ENCODE data around the gene NCF4. TPM values are rescaled to one million over a fixed set of nuclear protein-coding genes. Genes with fewer than 3 reads are reported as not detected.

The NCF4 gene
- polyA plus RNA-seq, 2 of the 4 experiments (the other 2 are of a cell fraction) = not detected

- no peak for DNase-seq (ENCODE audit: low read depth in 1 of 2, low spot score in 1 of 2)
- TF ChIP-seq NFE2L2 (conservative IDR thresholded peaks at IDR 0.05; ENCODE audit: low read length) = no peak
- no peak for TF ChIP-seq TFCP2L1 (CRISPR knock-in tag; IDR thresholded peaks at IDR 0.05)
- TF ChIP-seq HEYL (CRISPR knock-in tag; IDR thresholded peaks at IDR 0.05) = no peak
- no peak for FAIRE-seq
- 42% methylated on average over 14 of the region's 14 CpGs for WGBS (ENCODE audit: missing lambda C conversion rate)
- ChIA-PET CTCF (interaction anchor here (1.6 kb wide), 1 partner anchor 71 kb away, joined by 5 read pairs; no protein-coding TSS in a partner anchor), POLR2A (no interaction called here)
- no peaks in the 10 kb centered on the region for H3K9me3 ChIP-seq
- no peak for ATAC-seq
- H3K4me3 ChIP-seq = no peak overlapping the region
- no peaks in the 10 kb centered on the region for H3K4me1 ChIP-seq
- no peak overlapping the region for H3K27ac ChIP-seq
- H3K4me2 ChIP-seq = no peak overlapping the region
Observed at GRCh38 chr22:36926721-36927435, 66.1 kb downstream of the NCF4 start.

Other genes starting within 250 kb of the NCF4 start
- gene CACNG2, start 157.3 kb upstream of the NCF4 start, polyA plus RNA-seq (2011; rRNA removed) = not detected in 2 replicates
- not detected in 3 replicates for gene CACNG2, start 157.3 kb upstream of the NCF4 start, polyA plus RNA-seq (2017; fragmentation: RNase III; extraction: RNeasy Plus Mini Kit Qiagen cat#74134 plus additional on column Dnase treatment)
- 24.6 and 26.4 TPM in 2 replicates for gene IFT27, start 84.9 kb upstream of the NCF4 start, polyA plus RNA-seq (2011; rRNA removed)
- gene IFT27, start 84.9 kb upstream of the NCF4 start, polyA plus RNA-seq (2017; fragmentation: RNase III; extraction: RNeasy Plus Mini Kit Qiagen cat#74134 plus additional on column Dnase treatment) = 17.5 to 17.6 TPM (median 17.5 TPM) in 3 replicates
- gene PVALB, start 44.0 kb upstream of the NCF4 start, polyA plus RNA-seq (2011; rRNA removed) = not detected in 2 replicates
- gene PVALB, start 44.0 kb upstream of the NCF4 start, polyA plus RNA-seq (2017; fragmentation: RNase III; extraction: RNeasy Plus Mini Kit Qiagen cat#74134 plus additional on column Dnase treatment) = not detected in 3 replicates
- gene CSF2RB, start 52.6 kb downstream of the NCF4 start, polyA plus RNA-seq (2011; rRNA removed) = not detected in 2 replicates
- not detected in 3 replicates for gene CSF2RB, start 52.6 kb downstream of the NCF4 start, polyA plus RNA-seq (2017; fragmentation: RNase III; extraction: RNeasy Plus Mini Kit Qiagen cat#74134 plus additional on column Dnase treatment)
- gene TST, start 158.4 kb downstream of the NCF4 start, polyA plus RNA-seq (2011; rRNA removed) = 43.2 and 49.4 TPM in 2 replicates
- gene TST, start 158.4 kb downstream of the NCF4 start, polyA plus RNA-seq (2017; fragmentation: RNase III; extraction: RNeasy Plus Mini Kit Qiagen cat#74134 plus additional on column Dnase treatment) = 36.4 to 50.1 TPM (median 49.4 TPM) in 3 replicates
- 40.6 and 44.2 TPM in 2 replicates for gene MPST, start 158.7 kb downstream of the NCF4 start, polyA plus RNA-seq (2011; rRNA removed)
- gene MPST, start 158.7 kb downstream of the NCF4 start, polyA plus RNA-seq (2017; fragmentation: RNase III; extraction: RNeasy Plus Mini Kit Qiagen cat#74134 plus additional on column Dnase treatment) = 55.4 to 63.3 TPM (median 61.8 TPM) in 3 replicates
- 17.7 and 18.7 TPM in 2 replicates for gene KCTD17, start 190.7 kb downstream of the NCF4 start, polyA plus RNA-seq (2011; rRNA removed)
- 29.5 to 37.1 TPM (median 35.5 TPM) in 3 replicates for gene KCTD17, start 190.7 kb downstream of the NCF4 start, polyA plus RNA-seq (2017; fragmentation: RNase III; extraction: RNeasy Plus Mini Kit Qiagen cat#74134 plus additional on column Dnase treatment)
- gene TMPRSS6, start 248.7 kb downstream of the NCF4 start, polyA plus RNA-seq (2011; rRNA removed) = not detected in 2 replicates
- gene TMPRSS6, start 248.7 kb downstream of the NCF4 start, polyA plus RNA-seq (2017; fragmentation: RNase III; extraction: RNeasy Plus Mini Kit Qiagen cat#74134 plus additional on column Dnase treatment) = not detected in 3 replicates